HG02970 (cell line): ENCODE results near the gene NR2F1-AS1.

Source experiments
- ATAC-seq: cut with Tn5 transposase; IDR thresholded peaks from one replicate; pipeline ENCODE4 v1.9.1; 2021; ENCODE audit warnings: mild to moderate bottlenecking, moderate library complexity, moderate number of reproducible peaks; ENCODE audit not compliant: unreplicated experiment, low FRiP score

NR2F1-AS1 gene

GRCh38 chr5:93603793-93604643 lies 23.0 kb upstream of the NR2F1-AS1 start:
- no peak for ATAC-seq

- no peak for ATAC-seq
Measured at GRCh38 chr5:93603078-93603792, 22.2 kb upstream of the NR2F1-AS1 start.

- no peak for ATAC-seq
Measured at GRCh38 chr5:93602241-93603077, 21.4 kb upstream of the NR2F1-AS1 start.

GRCh38 chr5:93601802-93602155 lies 20.8 kb upstream of the NR2F1-AS1 start:
- ATAC-seq = no peak

- ATAC-seq = no peak
Measured at GRCh38 chr5:93601071-93601801, 20.2 kb upstream of the NR2F1-AS1 start.

GRCh38 chr5:93600409-93601070 lies 19.5 kb upstream of the NR2F1-AS1 start:
- ATAC-seq = no peak

GRCh38 chr5:93599399-93600120 lies 18.5 kb upstream of the NR2F1-AS1 start:
- no peak for ATAC-seq

GRCh38 chr5:93599001-93599379 lies 18.0 kb upstream of the NR2F1-AS1 start:
- no peak for ATAC-seq

GRCh38 chr5:93598091-93599000 lies 17.3 kb upstream of the NR2F1-AS1 start:
- no peak for ATAC-seq

- ATAC-seq = no peak
Measured at GRCh38 chr5:93596676-93597490, 15.9 kb upstream of the NR2F1-AS1 start.

GRCh38 chr5:93596310-93596675 lies 15.3 kb upstream of the NR2F1-AS1 start:
- no peak for ATAC-seq

- ATAC-seq = no peak
Measured at GRCh38 chr5:93595420-93596147, 14.6 kb upstream of the NR2F1-AS1 start.

- ATAC-seq = no peak
Measured at GRCh38 chr5:93594591-93595419, 13.8 kb upstream of the NR2F1-AS1 start.

GRCh38 chr5:93593476-93594131 lies 12.6 kb upstream of the NR2F1-AS1 start:
- no peak for ATAC-seq

- no peak for ATAC-seq
Measured at GRCh38 chr5:93592883-93593282, 11.9 kb upstream of the NR2F1-AS1 start.
